Mesendoderm (in vitro differentiated cells): Measurements from ENCODE around the gene CCDC9B.

Experiments used
- DNase-seq: peaks from one replicate; pipeline ENCODE4 v3.0.0; 2013
- H2AK5ac ChIP-seq: 2 replicates; pipeline ENCODE4 v1.6.1; 2013; ENCODE audit warnings: low read length, inconsistent platforms
- H2BK120ac ChIP-seq: 2 replicates; pipeline ENCODE4 v1.6.1; 2013; ENCODE audit warnings: low read depth, mild to moderate bottlenecking, low read length, moderate library complexity, mixed read lengths
- H2BK15ac ChIP-seq: replicated peaks from 2 replicates; pipeline ENCODE4 v1.6.1; 2013; ENCODE audit warnings: low read depth, mild to moderate bottlenecking, moderate library complexity
- H2BK5ac ChIP-seq: 2 replicates; pipeline ENCODE4 v1.6.1; 2013; ENCODE audit warnings: low read length, inconsistent platforms
- H3K18ac ChIP-seq: 2 replicates; pipeline ENCODE4 v1.6.1; 2013; ENCODE audit warnings: mild to moderate bottlenecking, low read length, mixed read lengths
- H3K23ac ChIP-seq: one replicate; pipeline ENCODE4 v1.6.1; 2013; ENCODE audit warnings: low read length
- H3K27ac ChIP-seq: 2 replicates; pipeline ENCODE4 v1.5.1; 2013; ENCODE audit warnings: low read depth, mild to moderate bottlenecking, inconsistent platforms, low read length, moderate library complexity
- H3K27me3 ChIP-seq: 2 replicates; pipeline ENCODE4 v1.6.1; 2013; ENCODE audit warnings: low read length, control low read depth, mild to moderate bottlenecking, inconsistent platforms; ENCODE audit not compliant: insufficient read depth, poor library complexity
- H3K36me3 ChIP-seq: 2 replicates; pipeline ENCODE4 v1.6.1; 2013; ENCODE audit warnings: low read length, inconsistent platforms; ENCODE audit not compliant: control insufficient read depth, insufficient read depth
- H3K4ac ChIP-seq: one replicate; pipeline ENCODE4 v1.6.1; 2013; ENCODE audit warnings: low read depth, mild to moderate bottlenecking, low read length, moderate library complexity
- H3K4me1 ChIP-seq: 2 replicates; pipeline ENCODE4 v1.6.1; 2013; ENCODE audit warnings: low read depth, low read length, inconsistent platforms; ENCODE audit not compliant: control insufficient read depth
- H3K4me2 ChIP-seq: 2 replicates; pipeline ENCODE4 v1.6.1; 2013; ENCODE audit warnings: low read length
- H3K4me3 ChIP-seq: 2 replicates; pipeline ENCODE4 v1.5.1; 2013; ENCODE audit warnings: mild to moderate bottlenecking, low read length
- H3K56ac ChIP-seq: one replicate; pipeline ENCODE4 v1.6.1; 2013; ENCODE audit warnings: low read length
- H3K79me1 ChIP-seq: 2 replicates; pipeline ENCODE4 v1.6.1; 2013; ENCODE audit warnings: low read length, inconsistent platforms
- H3K79me2 ChIP-seq: 2 replicates; pipeline ENCODE4 v1.6.1; 2013; ENCODE audit warnings: mild to moderate bottlenecking, low read length; ENCODE audit not compliant: control insufficient read depth, insufficient read depth
- H3K9ac ChIP-seq: 2 replicates; pipeline ENCODE4 v1.6.1; 2013; ENCODE audit warnings: low read length, inconsistent platforms
- H4K5ac ChIP-seq: one replicate; pipeline ENCODE4 v1.6.1; 2013; ENCODE audit warnings: low read length
- H4K8ac ChIP-seq: one replicate; pipeline ENCODE4 v1.6.1; 2013; ENCODE audit warnings: low read depth, mild to moderate bottlenecking, control low read depth, low read length, moderate library complexity
- WGBS: extraction: QIAGEN DNeasy Blood & Tissue Kit; methylation state at CpG from one replicate; pipeline ENCODE4 v1.1.7; 2013; ENCODE audit warnings: low lambda C conversion rate, missing lambda C conversion rate; ENCODE audit not compliant: insufficient coverage; ENCODE audit errors: extremely low coverage; 5-methylcytosine and 5-hydroxymethylcytosine counted together

Gene CCDC9B

DNA sequence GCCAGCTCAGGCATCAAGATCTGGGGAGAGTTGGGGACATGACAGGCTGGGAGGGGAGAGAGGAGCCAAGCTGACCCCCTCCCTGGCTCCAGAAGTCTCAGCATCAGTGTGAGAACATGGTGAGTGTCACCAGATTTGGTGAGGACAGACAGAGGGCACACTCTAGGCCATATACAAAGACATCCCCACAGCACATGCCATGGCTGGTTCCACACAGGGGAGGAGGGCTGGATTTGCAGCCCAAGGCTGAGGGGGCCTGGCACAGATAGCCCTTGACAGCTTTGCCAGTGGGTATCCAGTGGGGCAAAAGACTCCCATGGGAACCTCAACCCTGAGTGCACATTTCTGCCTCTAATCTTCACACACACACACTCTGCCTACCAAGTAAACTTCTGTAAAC is 47.7 kb downstream of the CCDC9B start:
- H4K5ac ChIP-seq: no peak overlapping the region
- peaks cover 5% of the 10 kb centered on the region for H3K4me1 ChIP-seq
- no peak overlapping the region for H3K56ac ChIP-seq
- no peak overlapping the region for H4K8ac ChIP-seq
- no peaks in the 10 kb centered on the region for H3K79me1 ChIP-seq
- H3K27ac ChIP-seq: no peak overlapping the region
- H3K4ac ChIP-seq: no peak overlapping the region
- no peak overlapping the region for H3K18ac ChIP-seq
- no peak overlapping the region for H3K4me3 ChIP-seq
- DNase-seq: no peak
- H2BK5ac ChIP-seq: no peak overlapping the region
- no peaks in the 10 kb centered on the region for H3K79me2 ChIP-seq
- H3K9ac ChIP-seq: no peak overlapping the region
- H2BK120ac ChIP-seq: no peak overlapping the region
- no peaks in the 10 kb centered on the region for H3K36me3 ChIP-seq
- no peak overlapping the region for H2AK5ac ChIP-seq
- H3K23ac ChIP-seq: no peak overlapping the region
- H3K4me2 ChIP-seq: no peak overlapping the region
- H3K27me3 ChIP-seq: peaks cover 2% of the 10 kb centered on the region
- H2BK15ac ChIP-seq: no peak overlapping the region

DNA sequence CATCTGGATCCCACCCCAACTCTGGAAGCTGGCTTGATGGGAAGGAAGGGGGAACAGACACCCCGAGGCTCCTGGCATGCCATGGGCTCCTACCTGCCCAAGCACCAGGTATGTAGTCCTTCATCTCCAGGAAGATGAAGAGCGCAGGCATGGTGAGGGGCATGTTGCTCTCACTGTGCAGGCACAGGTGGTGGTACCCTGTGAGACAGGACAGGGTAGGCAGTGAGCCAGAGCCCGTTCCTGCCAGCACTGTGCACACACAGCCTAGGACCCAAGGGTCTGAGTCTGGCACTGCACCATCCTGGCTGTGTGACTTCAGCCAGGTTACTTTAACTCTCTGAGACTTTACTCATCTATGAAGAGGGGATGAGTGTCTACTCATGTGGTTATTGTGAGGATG is 48.5 kb downstream of the CCDC9B start:
- Histone ChIP-seq H3K79me1 (no peaks in the 10 kb centered on the region), H3K4me3 (no peak overlapping the region), H2BK15ac (no peak overlapping the region), H3K36me3 (no peaks in the 10 kb centered on the region), H3K56ac (no peak overlapping the region), H2AK5ac (no peak overlapping the region), H2BK120ac (no peak overlapping the region), H4K5ac (no peak overlapping the region), H3K27me3 (peaks cover 2% of the 10 kb centered on the region), H3K18ac (no peak overlapping the region), H3K9ac (no peak overlapping the region), H4K8ac (no peak overlapping the region), H2BK5ac (no peak overlapping the region), H3K23ac (no peak overlapping the region), H3K79me2 (no peaks in the 10 kb centered on the region), H3K4me2 (no peak overlapping the region), H3K27ac (no peak overlapping the region), H3K4ac (no peak overlapping the region), H3K4me1 (peaks cover 5% of the 10 kb centered on the region)
- DNase-seq: no peak
- no CpG with 5 or more reads among the region's 3 CpGs for WGBS

DNA sequence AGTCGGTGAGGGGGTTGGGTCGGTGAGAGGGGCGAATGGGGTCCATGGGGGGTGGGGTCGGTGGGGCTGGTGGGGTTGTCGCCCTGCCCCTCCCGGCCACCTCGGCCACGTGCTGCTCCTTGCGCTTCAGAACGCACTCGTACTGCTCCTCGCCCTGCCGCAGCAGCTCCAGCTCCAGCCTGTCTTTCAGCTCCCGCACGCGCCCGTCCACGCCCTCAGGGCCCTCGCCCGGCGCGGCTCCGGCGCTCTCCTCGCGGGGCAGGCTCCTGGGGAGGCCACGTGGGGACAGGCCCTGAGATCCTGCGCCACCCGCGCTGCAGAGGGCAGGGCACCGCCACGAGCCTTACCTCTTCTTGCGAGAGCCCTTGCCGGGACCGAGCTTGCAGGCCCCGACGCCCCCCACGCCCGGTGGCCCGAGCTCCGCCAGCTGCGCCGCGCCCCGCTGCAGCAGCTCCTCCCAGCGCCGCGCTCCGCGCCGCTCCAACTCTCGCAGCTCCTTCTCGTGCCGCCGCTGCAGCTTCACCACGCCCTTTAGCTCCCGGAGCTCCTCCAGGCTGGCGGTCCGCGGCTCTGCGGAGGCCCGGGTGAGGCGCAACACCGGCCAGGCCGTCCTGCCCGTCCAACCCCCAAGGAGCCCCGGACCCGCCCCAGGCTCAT is 49.7 kb downstream of the CCDC9B start:
- Histone ChIP-seq H3K79me1 (no peaks in the 10 kb centered on the region), H3K4me2 (peak overlapping the region; percentile 14), H3K27me3 (peaks cover 2% of the 10 kb centered on the region), H4K8ac (no peak overlapping the region), H3K4ac (peak overlapping the region; percentile 60), H3K27ac (no peak overlapping the region), H2BK120ac (peak overlapping the region; percentile 13), H2AK5ac (no peak overlapping the region), H4K5ac (no peak overlapping the region), H2BK5ac (no peak overlapping the region), H3K56ac (peak overlapping the region; percentile 91), H2BK15ac (no peak overlapping the region), H3K4me1 (peaks cover 4% of the 10 kb centered on the region), H3K36me3 (no peaks in the 10 kb centered on the region), H3K9ac (peak overlapping the region; percentile 62), H3K23ac (no peak overlapping the region), H3K18ac (peak overlapping the region; percentile 45), H3K4me3 (no peak overlapping the region), H3K79me2 (no peaks in the 10 kb centered on the region)
- no CpG with 5 or more reads among the region's 68 CpGs for WGBS
- peak; percentile 71 for DNase-seq

DNA sequence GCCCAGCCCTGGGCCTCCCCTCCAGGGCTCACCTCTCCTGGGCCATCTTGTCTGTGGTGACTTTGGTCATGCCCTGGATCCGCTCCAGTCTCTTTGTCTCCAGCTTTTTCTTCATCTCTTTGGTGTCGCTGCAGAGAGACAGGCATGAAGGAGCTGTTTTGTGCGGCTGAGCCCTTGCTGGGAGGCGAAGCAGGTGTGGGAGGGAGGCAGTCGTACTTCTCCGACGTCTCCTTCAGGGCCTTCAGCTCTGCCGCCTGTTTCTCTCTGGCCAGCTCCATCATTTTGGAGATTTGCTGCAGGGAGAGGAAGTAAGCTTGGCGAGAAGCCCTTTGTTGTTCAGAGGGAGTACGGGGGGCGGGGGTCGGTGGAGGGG is 50.2 kb downstream of the CCDC9B start:
- no peaks in the 10 kb centered on the region for H3K36me3 ChIP-seq
- no peak overlapping the region for H3K4ac ChIP-seq
- no peak overlapping the region for H3K9ac ChIP-seq
- H3K27ac ChIP-seq: no peak overlapping the region
- no peak overlapping the region for H2BK120ac ChIP-seq
- H3K4me1 ChIP-seq: peaks cover 9% of the 10 kb centered on the region
- peak; percentile 27 for DNase-seq
- no CpG with 5 or more reads among the region's 12 CpGs for WGBS
- H3K18ac ChIP-seq: peak overlapping the region; percentile 45
- no peak overlapping the region for H3K4me2 ChIP-seq
- no peak overlapping the region for H4K5ac ChIP-seq
- no peak overlapping the region for H2BK15ac ChIP-seq
- no peak overlapping the region for H2AK5ac ChIP-seq
- no peaks in the 10 kb centered on the region for H3K79me1 ChIP-seq
- H3K27me3 ChIP-seq: peaks cover 2% of the 10 kb centered on the region
- no peaks in the 10 kb centered on the region for H3K79me2 ChIP-seq
- H4K8ac ChIP-seq: no peak overlapping the region
- H3K23ac ChIP-seq: no peak overlapping the region
- H2BK5ac ChIP-seq: no peak overlapping the region
- peak overlapping the region; percentile 35 for H3K56ac ChIP-seq
- no peak overlapping the region for H3K4me3 ChIP-seq

DNA sequence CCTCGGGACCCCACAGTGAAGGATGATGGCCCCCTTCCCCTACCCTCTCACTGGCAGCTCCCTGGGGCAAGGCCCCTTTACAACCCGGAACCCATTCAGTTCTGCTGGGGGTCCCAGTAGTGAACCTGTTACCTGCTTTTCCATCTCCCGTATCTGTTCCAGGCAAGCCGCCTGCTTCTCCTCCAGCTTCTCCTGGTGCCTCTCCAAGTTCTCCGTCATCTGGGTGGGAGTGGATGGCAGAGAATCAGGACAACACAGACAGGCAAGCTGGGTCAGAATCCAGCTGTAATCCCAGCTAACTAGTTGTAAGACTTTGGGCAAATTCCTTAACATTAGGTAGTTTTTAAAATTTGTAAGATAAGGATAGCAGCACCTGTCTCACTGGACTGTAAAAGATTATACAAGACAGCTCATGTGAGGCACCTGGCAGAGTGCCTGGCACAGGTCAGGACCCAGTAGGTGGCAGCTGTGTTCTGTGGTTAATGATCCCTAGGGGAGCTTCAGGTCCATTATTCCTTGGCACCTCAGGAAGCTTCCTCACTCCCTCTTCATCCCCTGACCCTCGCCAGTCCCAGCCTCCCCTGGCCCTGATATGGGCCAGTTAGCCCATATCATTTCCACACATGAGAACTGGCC is 51.5 kb downstream of the CCDC9B start:
- Histone ChIP-seq H2BK120ac (no peak overlapping the region), H4K8ac (no peak overlapping the region), H2AK5ac (no peak overlapping the region), H3K4ac (no peak overlapping the region), H3K56ac (no peak overlapping the region), H3K4me1 (peaks cover 13% of the 10 kb centered on the region), H3K23ac (no peak overlapping the region), H3K27me3 (peaks cover 2% of the 10 kb centered on the region), H2BK5ac (no peak overlapping the region), H3K79me2 (no peaks in the 10 kb centered on the region), H3K4me3 (no peak overlapping the region), H3K36me3 (no peaks in the 10 kb centered on the region), H3K18ac (no peak overlapping the region), H4K5ac (no peak overlapping the region), H2BK15ac (no peak overlapping the region), H3K79me1 (no peaks in the 10 kb centered on the region), H3K9ac (no peak overlapping the region), H3K4me2 (no peak overlapping the region), H3K27ac (no peak overlapping the region)
- WGBS: no CpG with 5 or more reads among the region's 6 CpGs
- no peak for DNase-seq

DNA sequence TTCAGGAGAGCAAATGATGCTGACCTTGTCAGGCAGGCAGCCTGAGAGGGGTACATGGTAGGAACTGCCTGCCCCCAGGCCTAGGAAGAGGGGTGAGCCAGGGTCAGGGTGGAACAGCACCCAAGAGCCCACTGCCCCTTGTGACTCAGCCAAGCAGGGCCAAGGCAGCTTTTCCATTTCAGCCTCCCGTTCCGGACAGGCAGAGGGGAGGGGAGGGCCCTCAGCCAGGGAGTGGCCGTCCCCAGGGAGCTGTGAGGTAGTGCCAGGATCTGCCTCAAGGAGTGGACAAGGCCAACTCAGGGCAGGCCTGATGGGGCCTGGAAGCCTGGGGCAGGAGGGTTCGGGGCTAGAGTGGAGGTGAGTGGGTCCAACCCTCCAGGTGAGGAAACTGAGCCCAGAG is 52.8 kb downstream of the CCDC9B start:
- Histone ChIP-seq H3K27ac (no peak overlapping the region), H2BK15ac (no peak overlapping the region), H2BK5ac (no peak overlapping the region), H2BK120ac (no peak overlapping the region), H3K56ac (no peak overlapping the region), H3K4me1 (peaks cover 13% of the 10 kb centered on the region), H3K27me3 (peaks cover 11% of the 10 kb centered on the region), H3K9ac (no peak overlapping the region), H3K79me1 (no peaks in the 10 kb centered on the region), H4K8ac (no peak overlapping the region), H3K4ac (no peak overlapping the region), H3K4me2 (no peak overlapping the region), H3K36me3 (no peaks in the 10 kb centered on the region), H4K5ac (no peak overlapping the region), H2AK5ac (no peak overlapping the region), H3K23ac (no peak overlapping the region), H3K4me3 (no peak overlapping the region), H3K18ac (no peak overlapping the region), H3K79me2 (no peaks in the 10 kb centered on the region)
- WGBS: no CpG with 5 or more reads among the region's 4 CpGs
- DNase-seq: peak; percentile 35
